Measurements from ENCODE around the gene TAGAP. TPM values are rescaled to one million over a fixed set of nuclear protein-coding genes. Genes with fewer than 3 reads are reported as not detected.

TAGAP gene
- total and polyA plus RNA-seq, 9 of the 15 experiments (the other 6 are each of a cell fraction or from before 2014, with no cell fraction given) = 0.07 TPM; not detected in 8

DNA sequence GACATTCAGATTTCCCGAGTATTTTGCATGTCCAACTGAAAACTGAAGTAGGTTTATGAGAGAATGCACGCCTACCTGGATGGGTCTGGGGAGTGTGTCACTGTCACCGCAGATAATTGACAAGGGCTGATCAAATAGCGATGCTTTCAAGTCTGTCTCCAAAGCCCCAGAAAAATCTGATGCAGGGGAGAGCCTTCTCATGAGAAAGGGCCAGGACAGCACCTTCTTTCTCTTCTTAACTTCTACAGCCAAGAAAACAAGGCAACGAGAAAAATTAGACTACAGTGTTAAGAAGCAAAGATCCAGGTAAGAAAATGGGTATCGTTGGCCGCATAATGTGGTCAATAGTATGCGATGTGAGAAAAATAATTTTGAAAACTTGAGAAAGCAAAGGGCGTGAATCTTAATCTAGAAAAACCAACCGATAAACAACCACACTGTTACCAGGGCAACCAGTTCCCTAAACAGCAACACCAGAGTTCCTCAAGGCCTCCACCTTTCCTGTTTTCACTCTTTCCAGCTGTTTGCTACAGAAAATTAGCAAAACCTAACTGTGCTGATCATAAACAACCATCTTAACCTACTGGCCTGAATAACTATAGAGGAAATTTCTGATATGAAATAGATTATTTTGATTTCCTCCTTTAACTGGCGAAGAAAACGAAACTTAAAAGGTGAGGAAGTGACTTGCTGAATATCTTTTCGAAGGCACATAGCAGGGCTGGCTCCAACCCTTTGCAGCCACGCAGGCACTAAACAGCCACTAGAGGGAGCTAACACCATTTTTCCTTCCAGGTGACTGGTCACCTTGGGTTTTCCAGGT is 2.6 kb downstream of the TAGAP start (continued):
- TF ChIP-seq ZNF239 (CRISPR knock-in tag; IDR thresholded peaks at IDR 0.05) = no peak
- TF ChIP-seq CTBP1 (IDR thresholded peaks at IDR 0.05; ENCODE audit: borderline replicate concordance) = peak; percentile 47; the same call in 1 of the 2 replicates
- no peak for TF ChIP-seq PCBP1 (IDR thresholded peaks at IDR 0.05; ENCODE audit: low read depth, low read length, poor library complexity, severe bottlenecking)
- no peak for TF ChIP-seq XRCC4 (IDR thresholded peaks at IDR 0.05; ENCODE audit: extremely low read depth, insufficient read depth, insufficient read length)
- no peak for TF ChIP-seq SIN3B (IDR thresholded peaks at IDR 0.05; ENCODE audit: low read depth)
- TF ChIP-seq MCM3 (IDR thresholded peaks at IDR 0.05) = no peak
- TF ChIP-seq, protein P1, sequence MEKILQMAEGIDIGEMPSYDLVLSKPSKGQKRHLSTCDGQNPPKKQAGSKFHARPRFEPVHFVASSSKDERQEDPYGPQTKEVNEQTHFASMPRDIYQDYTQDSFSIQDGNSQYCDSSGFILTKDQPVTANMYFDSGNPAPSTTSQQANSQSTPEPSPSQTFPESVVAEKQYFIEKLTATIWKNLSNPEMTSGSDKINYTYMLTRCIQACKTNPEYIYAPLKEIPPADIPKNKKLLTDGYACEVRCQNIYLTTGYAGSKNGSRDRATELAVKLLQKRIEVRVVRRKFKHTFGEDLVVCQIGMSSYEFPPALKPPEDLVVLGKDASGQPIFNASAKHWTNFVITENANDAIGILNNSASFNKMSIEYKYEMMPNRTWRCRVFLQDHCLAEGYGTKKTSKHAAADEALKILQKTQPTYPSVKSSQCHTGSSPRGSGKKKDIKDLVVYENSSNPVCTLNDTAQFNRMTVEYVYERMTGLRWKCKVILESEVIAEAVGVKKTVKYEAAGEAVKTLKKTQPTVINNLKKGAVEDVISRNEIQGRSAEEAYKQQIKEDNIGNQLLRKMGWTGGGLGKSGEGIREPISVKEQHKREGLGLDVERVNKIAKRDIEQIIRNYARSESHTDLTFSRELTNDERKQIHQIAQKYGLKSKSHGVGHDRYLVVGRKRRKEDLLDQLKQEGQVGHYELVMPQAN (IDR thresholded peaks at IDR 0.05; ENCODE audit: borderline replicate concordance) = no peak
- no peak for TF ChIP-seq MEF2D (tag; conservative IDR thresholded peaks at IDR 0.05; ENCODE audit: low read depth)
- TF ChIP-seq FOXK2 (conservative IDR thresholded peaks at IDR 0.05 in 1 of 2, IDR thresholded peaks at IDR 0.05 in 1 of 2; ENCODE audit: low read depth in 2 of 2) = peak; percentile 37 to 72; a peak in 3 of 4 replicates
- TF ChIP-seq, protein P2, sequence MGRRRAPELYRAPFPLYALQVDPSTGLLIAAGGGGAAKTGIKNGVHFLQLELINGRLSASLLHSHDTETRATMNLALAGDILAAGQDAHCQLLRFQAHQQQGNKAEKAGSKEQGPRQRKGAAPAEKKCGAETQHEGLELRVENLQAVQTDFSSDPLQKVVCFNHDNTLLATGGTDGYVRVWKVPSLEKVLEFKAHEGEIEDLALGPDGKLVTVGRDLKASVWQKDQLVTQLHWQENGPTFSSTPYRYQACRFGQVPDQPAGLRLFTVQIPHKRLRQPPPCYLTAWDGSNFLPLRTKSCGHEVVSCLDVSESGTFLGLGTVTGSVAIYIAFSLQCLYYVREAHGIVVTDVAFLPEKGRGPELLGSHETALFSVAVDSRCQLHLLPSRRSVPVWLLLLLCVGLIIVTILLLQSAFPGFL (CRISPR knock-in tag; IDR thresholded peaks at IDR 0.05) = 0 out of 2 replicates have a peak, but pooled peaks have one; percentile 32
- no peak for TF ChIP-seq MTA2 (IDR thresholded peaks at IDR 0.05; ENCODE audit: low read depth)
- TF ChIP-seq SMARCE1 (IDR thresholded peaks at IDR 0.05) = no peak
- TF ChIP-seq, protein P3, sequence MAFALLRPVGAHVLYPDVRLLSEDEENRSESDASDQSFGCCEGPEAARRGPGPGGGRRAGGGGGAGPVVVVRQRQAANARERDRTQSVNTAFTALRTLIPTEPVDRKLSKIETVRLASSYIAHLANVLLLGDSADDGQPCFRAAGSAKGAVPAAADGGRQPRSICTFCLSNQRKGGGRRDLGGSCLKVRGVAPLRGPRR (CRISPR knock-in tag; IDR thresholded peaks at IDR 0.05) = no peak
- TF ChIP-seq, protein P4, sequence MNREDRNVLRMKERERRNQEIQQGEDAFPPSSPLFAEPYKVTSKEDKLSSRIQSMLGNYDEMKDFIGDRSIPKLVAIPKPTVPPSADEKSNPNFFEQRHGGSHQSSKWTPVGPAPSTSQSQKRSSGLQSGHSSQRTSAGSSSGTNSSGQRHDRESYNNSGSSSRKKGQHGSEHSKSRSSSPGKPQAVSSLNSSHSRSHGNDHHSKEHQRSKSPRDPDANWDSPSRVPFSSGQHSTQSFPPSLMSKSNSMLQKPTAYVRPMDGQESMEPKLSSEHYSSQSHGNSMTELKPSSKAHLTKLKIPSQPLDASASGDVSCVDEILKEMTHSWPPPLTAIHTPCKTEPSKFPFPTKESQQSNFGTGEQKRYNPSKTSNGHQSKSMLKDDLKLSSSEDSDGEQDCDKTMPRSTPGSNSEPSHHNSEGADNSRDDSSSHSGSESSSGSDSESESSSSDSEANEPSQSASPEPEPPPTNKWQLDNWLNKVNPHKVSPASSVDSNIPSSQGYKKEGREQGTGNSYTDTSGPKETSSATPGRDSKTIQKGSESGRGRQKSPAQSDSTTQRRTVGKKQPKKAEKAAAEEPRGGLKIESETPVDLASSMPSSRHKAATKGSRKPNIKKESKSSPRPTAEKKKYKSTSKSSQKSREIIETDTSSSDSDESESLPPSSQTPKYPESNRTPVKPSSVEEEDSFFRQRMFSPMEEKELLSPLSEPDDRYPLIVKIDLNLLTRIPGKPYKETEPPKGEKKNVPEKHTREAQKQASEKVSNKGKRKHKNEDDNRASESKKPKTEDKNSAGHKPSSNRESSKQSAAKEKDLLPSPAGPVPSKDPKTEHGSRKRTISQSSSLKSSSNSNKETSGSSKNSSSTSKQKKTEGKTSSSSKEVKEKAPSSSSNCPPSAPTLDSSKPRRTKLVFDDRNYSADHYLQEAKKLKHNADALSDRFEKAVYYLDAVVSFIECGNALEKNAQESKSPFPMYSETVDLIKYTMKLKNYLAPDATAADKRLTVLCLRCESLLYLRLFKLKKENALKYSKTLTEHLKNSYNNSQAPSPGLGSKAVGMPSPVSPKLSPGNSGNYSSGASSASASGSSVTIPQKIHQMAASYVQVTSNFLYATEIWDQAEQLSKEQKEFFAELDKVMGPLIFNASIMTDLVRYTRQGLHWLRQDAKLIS (CRISPR knock-in tag; IDR thresholded peaks at IDR 0.05) = 0 out of 2 replicates have a peak, but pooled peaks have one; percentile 40
- peak; percentile 65 for TF ChIP-seq L3MBTL2 (IDR thresholded peaks at IDR 0.05)
- no peak for TF ChIP-seq ZNF79 (CRISPR knock-in tag; IDR thresholded peaks at IDR 0.05; ENCODE audit: low read depth)
- TF ChIP-seq POLR2H (tag; IDR thresholded peaks at IDR 0.05; ENCODE audit: low read depth) = no peak
- no peak for TF ChIP-seq TBL1XR1 (IDR thresholded peaks at IDR 0.05; ENCODE audit: low read length in 2 of 2)
- no peak for TF ChIP-seq U2AF1 (optimal IDR thresholded peaks at IDR 0.05; ENCODE audit: low read depth, low read length)
- TF ChIP-seq PTRF (tag; IDR thresholded peaks at IDR 0.05) = no peak
- TF ChIP-seq ZC3H8 (IDR thresholded peaks at IDR 0.05) = no peak
- TF ChIP-seq GTF2E2 (tag; IDR thresholded peaks at IDR 0.05) = no peak
